Left kidney (tissue), 2 donors: Measurements from ENCODE around the gene ZCCHC17. TPM values are rescaled to one million over a fixed set of nuclear protein-coding genes. Genes with fewer than 3 reads are reported as not detected.
A peak's percentile ranks its signal among the peaks of the same experiment; 100 is the strongest.
"Not testable (repeated sequence)": the region's sequence is repeated elsewhere in the genome, so short reads cannot be mapped to it uniquely, and the experiment has no call there.

Experiments used
- DNase-seq: peaks from one replicate; pipeline ENCODE4 v3.0.0-alpha.2; 2013
- polyA plus RNA-seq: library from polyadenylated mRNA; unstranded; fragments of 120-200 nt; gene quantifications from one replicate; pipeline ENCODE4 v1.2.1, GENCODE V29; 2013; ENCODE audit not compliant: insufficient read length

The ZCCHC17 gene
- polyA plus RNA-seq, 1 donor = 53.9 TPM

- DNase-seq = no peak
Measured at GRCh38 chr1:31368611-31369107, 71.8 kb downstream of the ZCCHC17 start.

DNA sequence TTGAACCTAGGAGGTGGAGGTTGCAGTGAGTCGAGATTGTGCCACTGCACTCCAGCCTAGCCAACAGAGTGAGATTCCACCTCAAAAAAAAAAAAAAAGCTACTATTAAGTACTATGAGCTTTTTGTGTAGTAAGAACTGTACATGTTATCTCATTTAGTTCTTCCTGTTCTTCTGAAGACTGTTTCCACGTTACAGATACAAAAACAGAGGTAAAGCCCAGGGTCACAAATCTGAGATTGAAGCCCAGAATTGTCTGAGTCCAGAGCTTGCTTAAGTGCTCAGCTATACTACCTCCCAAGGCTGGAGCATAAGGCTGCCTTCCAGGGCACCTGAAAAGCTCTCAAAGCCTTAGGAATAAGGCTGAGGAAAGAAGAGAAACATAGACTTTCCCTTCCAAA, 73.2 kb downstream of the ZCCHC17 start:
- no peak for DNase-seq

- DNase-seq = no peak
Measured at GRCh38 chr1:31370565-31370964, 73.7 kb downstream of the ZCCHC17 start.

GRCh38 chr1:31371121-31371959, 74.5 kb downstream of the ZCCHC17 start:
- DNase-seq = peak; percentile 27

DNA sequence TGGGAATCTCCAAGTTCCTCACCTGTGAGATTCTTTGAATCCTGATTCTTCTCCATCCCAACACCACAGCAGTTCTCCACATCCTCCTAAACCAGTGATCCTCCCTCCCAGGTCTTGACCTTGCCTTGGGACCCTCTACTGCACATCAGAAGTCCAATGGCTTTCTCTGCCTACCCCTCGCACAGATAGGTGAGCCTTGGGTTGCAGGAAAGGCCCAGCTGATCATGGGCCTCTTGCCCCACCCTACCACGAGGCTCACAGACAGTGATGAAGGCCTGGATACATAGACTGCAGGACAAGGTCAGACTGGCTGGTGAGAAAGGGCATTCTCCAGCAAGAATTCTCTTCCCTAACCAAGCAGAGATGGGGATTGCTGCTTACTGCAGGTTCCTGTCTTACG, 75.2 kb downstream of the ZCCHC17 start:
- no peak for DNase-seq

DNA sequence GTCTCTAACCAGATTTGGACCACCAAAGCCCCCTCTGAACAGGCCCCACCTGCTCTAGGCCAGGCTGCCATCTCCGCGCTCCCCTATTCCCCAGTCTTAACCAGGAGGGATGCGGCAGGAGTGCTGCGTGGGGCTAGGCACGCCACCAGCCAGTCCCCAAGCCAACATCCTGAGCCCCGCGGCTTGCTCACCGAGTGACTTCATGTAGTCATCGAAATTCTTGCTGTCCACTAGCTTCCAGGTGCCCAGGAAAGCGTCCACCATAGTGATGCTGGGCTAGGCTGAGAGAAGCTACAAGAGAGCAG, 75.9 kb downstream of the ZCCHC17 start:
- DNase-seq = no peak

DNA sequence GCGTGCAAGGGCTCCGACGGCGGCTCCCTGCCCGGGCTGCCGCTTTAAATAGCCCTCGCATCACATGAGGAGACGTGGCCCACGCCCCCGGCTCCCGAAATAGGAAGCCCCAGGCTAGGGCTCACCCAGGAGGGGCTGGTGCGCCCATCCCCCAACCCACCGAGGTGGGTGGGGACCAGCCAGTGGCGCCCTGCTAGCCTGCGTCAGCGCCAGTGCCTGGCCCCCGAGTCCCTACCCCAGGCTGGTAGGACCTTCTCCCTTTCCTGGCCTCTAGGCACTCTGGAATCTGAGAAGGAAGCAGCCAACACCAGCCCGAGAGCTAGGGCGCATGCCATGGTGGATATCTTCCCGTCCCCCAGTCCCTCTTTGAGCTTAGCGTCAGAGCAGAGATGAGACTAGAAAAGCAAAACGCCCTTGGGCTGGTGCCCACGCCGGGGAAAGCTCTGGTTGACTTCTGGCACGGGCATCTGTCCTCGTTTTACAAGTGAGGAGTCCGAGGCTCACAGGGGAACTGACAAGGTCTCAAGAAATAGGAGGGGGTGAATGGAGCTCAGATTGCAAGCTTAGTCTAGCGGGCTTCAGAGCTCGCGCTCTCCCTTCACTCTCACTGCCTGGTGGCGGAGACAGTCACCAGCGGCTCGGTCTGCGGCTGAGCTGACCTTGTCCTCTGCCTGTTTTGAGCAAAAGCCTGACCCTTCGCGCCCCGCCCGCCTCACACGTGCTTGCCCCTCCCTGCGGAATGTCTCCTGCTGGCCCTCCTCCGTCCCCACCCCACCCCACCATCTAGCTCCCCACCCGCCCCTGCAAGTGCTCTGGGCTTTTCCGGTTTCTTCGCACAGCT, 76.4 kb downstream of the ZCCHC17 start, which contains the start of gene FABP3:
TSS of gene FABP3 (minus strand) at position 21 of the 841 bp plus-strand sequence. CDS start 62 bp downstream, outside the sequence.
- peak; percentile 76 for DNase-seq

DNA sequence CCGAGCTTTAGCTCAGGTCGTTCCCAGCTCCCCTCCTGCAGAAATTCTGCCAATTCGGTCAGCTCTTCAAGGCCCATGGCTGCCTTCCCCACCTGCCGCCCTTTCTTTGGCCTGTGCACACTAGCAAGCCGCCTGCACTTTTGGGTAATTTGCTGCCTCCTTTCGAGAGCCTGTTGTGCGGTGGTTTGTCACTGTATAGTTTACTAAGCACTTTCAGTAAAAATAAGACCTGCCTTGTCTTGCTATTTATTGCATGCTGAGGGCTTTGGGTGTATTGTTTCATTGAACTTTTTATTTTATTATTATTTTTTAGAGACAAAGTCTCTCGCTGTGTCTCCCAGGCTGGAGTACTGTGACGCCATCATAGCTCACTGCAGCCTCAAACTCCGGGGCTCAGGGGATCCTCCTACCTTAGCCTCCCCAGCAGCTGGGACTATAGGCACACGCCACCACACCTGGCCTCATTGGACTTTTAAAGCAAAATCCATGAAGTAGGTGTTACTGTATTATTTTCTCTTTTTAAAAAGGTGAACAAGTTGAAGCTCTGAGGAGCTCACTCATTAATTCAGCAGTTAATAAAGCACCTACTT, 77.2 kb downstream of the ZCCHC17 start:
- DNase-seq = no peak

DNA sequence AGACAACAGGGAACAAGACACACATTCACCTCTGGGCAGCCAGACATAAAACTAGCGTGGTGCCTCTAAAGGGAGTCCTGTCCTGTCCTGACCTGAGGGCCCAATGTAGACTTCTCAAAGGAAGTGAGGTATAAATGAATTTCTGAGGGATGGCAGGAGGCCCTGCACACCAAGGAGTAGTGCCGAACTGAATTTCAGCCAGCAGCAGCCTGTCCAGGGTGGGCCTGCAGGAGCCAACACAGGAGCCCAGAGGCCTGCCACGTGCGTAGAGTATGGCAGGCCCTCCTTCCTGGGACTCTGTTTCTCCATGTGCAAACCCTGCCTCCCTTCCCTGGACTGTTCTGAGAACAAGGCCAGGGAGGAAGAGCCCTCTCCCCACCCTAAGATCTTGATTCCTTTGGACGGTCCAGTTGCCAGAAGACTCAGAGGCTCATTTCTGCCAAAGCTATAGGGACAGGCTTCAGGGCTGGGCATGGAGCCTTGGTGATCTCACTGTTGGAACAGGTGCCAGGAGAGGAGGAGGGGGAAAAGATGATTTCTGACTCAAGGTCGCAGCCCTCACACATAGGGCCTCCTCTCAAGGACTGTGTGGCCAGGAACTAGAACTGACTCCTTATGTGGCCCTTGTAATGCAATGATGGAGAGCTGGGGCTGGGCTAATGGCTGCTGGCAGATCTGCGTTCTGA, 77.8 kb downstream of the ZCCHC17 start:
- no peak for DNase-seq

- no peak for DNase-seq
Measured at GRCh38 chr1:31376375-31377134, 79.7 kb downstream of the ZCCHC17 start.

DNA sequence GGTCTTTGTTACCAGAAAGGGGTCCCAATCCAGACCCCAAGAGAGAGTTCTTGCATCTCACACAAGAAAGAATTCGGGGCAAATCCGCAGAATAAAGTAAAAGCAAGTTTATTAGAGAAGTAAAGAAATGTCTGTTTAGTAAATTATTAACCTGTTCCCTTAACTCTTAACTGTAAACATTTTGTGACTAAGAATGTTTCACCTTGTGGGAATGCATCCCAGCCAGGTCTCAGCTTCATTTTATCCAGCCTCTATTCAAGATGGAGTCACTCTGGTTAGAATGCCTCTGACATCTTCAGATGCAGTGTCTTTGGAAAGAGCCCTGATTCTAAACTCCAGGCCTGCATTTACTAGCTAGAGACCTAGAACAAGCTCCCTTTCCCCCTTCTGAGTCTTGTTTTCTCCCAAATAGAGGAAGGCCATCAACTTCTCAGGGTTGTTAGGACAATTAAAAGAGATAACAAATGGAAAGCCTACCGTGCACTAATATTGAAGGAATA, 80.6 kb downstream of the ZCCHC17 start:
- DNase-seq = no peak

DNA sequence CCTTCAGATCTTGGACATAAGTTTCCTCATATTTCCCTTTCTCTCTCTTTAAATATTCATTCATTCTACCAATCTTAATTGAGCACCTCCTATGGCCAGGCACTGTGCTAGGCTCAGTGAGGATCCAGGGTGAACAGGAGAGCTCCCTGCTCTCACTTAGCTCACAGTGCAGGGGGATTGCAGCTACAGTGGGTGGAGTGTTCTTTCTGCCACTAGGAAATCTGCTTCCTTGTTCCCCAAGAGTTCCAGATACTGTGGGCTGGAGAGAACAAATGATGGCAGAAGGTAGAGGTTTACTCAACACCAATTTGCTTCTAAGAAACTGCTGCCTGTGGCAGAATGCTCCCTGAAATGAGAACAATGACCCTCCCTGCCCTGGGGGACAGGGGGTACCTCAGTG, 81.2 kb downstream of the ZCCHC17 start:
- DNase-seq = no peak

DNA sequence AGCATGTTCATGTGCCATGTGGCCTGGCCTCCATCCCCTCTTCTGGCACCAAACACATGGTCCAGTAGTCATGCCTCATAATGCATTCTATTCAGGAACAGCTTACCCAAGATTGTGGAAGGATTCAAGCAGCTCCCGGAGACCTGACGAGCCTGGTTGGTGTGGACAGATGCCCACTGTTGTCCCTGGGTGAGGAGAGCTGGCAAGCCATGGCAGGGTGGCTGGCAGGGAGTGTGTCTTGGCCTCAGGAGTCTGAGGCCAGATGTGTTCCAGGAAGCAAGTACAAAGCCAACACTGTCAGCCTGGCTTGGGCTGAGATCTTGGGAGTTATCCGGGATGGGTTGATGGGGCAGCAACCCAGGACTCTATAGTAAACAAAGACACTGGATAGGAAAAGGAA, 83.3 kb downstream of the ZCCHC17 start:
- no peak for DNase-seq

- no peak for DNase-seq
Measured at GRCh38 chr1:31381394-31382294, 84.8 kb downstream of the ZCCHC17 start.

DNA sequence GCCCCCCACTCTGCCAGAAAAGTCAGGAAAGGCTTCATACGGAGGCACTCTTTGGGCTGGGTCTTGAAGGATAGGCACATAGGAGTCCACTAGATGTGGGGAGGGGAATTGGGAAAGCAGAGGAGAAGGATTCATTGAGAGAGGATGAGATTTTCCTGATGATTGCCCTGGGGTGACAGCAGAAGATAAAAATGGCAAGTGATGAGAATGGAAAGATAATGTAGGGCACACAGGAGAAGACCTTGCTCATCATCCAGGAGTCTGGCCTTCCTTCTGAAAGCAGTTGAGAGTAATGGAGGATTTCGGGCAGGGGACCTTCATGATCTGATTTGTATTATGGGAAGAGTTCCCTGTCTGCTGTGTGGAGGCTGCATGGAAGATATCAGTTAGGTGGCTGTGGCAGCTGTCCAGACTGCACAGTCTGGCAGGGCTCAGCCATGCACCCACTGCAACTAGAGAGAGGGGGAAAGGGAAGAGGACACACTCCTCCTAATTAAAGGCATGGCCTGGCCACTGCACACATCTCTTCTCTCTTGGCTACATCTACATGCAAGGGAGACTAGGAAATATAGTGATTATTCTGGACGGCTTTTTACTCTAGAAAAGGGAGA, 85.7 kb downstream of the ZCCHC17 start:
- no peak for DNase-seq

GRCh38 chr1:31383967-31384366, 87.1 kb downstream of the ZCCHC17 start:
- DNase-seq = no peak

- DNase-seq = not testable (repeated sequence)
Measured at GRCh38 chr1:31386576-31387243, 89.9 kb downstream of the ZCCHC17 start.

DNA sequence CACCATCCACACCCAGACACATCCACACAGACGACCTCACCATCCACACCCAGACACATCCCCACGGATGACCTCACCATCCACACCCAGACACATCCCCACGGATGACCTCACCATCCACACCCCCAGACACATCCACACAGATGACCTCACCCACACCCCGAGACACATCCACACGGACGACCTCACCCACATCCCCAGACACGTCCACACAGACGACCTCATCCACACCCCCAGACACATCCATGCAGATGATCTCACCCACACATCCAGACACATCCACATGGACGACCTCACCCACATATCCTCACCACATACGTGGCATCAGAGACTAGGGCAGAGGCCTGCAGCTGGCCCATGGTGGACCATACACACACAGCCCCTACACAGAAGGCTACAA, 90.8 kb downstream of the ZCCHC17 start:
- DNase-seq = no peak

- DNase-seq = no peak
Measured at GRCh38 chr1:31389616-31390015, 92.8 kb downstream of the ZCCHC17 start.
